HG02642 (cell line): Measurements from ENCODE around the gene DTNBP1.
"Not testable (repeated sequence)": the region's sequence is repeated elsewhere in the genome, so short reads cannot be mapped to it uniquely, and the experiment has no call there.

Experiments used
- ATAC-seq: cut with Tn5 transposase; IDR thresholded peaks from one replicate; pipeline ENCODE4 v1.9.1; 2021; ENCODE audit warnings: mild to moderate bottlenecking; ENCODE audit not compliant: unreplicated experiment, poor library complexity

DTNBP1 gene

DNA sequence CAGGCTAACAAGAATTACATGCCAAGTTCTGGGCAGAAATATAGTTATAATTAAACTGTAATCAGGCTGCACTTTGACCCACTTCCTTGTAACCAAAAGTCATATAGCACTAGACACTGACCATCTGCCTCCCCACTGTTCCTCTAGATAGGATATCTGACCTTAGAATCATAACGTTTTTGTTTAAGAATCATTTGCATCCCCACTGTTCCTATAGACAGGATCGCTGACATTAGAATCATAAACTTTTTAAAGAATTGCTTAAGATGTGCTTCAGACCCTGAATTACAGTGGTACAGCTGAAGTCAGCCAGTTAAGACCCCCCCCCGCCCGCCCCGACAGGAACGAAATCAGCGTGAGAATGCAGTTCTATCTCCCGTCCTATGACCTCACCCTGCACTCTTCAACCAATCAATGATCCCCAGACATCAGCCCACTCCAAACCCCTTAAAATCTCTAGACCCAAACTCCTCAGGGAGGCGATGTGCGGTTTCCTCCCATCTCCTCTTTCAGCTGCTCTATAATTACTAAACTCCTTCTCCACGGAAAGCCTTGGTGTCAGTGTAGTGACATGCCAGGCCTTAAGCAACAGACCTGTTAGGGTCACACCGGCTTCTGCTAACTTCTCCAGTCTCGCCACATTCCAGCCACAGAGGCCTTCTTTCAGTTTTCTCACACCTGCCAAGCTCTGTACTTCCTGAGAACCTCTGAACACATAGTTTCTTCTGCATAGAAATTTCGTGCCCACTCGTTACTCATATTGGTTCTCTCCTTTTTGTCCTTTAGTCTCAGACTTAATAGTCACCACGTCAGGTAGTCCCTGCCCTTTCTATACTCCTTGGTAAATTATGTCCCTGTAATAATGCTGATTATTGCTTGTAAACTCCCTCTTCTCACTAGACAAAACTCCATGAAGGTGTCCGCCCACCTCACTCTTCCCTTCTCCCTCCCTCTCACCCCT lies 93.5 kb downstream of the DTNBP1 start:
- ATAC-seq: no peak

- ATAC-seq: no peak
Measured at GRCh38 chr6:15562977-15563376, 99.9 kb downstream of the DTNBP1 start.

DNA sequence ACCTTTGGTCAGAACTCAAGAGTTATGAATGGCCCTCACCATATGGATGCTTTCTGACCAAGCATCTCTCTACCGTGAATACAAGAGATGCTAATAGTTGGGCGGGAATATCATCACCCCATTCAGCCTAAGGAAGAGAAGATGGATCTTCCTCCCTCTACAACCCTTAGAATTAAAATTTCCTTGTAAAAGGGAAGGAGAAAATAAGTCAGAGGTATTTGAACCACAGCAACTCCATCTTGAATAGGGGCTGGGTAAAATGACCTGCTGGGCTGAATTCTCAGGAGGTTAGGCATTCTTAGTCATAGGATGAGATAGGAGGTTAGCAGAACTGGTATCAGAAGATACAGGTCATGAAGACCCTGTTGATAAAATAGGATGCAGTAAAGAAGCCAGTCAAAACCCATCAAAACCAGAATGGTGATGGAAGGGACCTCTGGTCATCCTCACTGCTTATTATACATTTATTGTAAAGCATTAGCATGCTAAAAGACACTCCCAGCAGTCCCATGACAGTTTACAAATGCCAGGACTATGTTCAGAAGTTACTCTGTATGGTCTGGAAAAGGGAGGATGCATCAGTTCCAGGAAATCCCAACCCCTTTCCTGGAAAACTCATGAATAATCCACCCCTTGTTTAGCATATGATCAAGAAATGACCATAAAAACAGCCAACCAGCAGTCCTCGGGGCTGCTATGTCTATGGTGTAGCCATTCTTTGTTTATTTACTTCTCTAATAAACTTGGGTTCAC lies 101.2 kb downstream of the DTNBP1 start:
- ATAC-seq: no peak

DNA sequence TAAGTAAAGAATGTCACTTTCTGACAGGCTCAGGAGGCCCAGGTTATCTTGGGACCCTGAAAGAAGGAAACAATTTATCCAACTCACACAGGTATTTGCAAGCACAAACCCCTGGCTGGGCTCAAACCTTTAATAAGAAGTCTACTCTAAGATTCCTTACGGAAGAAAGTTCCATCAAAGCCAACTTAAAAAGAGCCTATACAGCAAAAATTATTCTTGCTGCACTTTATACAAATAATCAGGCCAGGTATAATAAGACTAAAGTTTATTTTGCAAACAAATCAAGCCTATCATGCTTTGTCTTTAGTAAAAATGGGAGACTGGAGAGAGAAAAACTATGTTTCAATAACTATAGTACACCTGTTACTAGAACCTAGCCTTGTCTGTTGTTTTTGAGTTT lies 102.1 kb downstream of the DTNBP1 start:
- ATAC-seq: no peak

DNA sequence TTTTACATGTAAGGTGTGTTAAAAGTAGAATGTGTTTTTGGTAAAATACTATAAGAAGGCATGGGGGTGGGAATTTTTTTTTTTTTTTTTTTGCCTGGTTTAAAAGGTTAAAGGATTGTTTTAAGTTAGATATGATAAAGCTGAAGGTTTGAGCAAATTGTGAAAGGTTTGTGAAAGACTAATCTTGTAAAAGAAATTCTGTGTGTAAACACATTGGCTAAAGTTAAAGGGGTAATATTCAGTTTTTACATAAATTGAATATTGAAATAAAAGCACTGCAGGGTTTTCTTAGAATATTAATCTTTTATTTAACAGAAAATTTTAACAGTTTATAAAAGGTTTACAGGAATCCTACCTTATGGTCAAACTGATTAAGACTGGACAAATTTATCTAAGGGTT lies 105.7 kb downstream of the DTNBP1 start:
- ATAC-seq: no peak

GRCh38 chr6:15556711-15557110 lies 106.1 kb downstream of the DTNBP1 start:
- ATAC-seq: no peak

DNA sequence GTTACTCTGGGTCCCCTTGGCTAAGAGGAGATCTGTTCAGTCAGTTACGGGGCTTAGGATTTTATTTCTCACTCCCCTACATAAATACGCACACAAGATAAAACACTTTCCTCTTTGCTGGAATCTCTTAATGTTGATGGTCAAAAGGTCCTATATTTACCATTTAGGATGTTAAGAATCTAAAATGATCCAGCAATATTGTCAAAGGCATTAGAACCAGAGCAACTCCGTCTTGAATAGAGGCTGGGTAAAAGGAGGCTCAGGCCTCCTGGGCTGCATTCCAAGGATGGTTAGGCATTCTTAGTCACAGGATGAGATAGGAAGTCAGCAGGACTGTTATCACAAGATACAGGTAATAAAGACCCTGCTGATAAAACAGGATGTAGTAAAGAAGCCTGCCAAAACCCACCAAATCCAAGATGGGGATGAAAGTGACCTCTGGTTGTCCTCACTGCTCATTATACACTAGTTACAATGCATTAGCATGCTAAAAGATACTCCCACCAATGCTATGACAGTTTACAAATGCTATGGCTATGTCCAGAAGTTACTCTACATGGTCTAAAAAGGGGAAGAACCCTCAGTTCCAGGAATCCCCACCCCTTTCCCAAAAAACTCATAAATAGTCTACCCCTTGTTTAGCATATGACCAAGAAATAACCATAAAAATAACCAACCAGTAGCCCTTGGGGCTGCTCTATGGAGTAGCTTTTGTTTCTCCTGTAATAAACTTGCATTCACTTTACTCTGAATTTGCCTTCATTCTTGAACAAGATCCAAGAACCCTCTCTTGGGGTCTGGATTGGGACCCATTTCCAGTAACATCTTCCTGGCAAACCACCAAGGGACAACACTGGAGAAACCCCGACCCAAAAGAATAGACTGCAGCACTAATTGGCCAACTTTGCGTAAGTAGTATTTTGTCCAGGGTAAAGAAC lies 107.5 kb downstream of the DTNBP1 start:
- no peak for ATAC-seq

DNA sequence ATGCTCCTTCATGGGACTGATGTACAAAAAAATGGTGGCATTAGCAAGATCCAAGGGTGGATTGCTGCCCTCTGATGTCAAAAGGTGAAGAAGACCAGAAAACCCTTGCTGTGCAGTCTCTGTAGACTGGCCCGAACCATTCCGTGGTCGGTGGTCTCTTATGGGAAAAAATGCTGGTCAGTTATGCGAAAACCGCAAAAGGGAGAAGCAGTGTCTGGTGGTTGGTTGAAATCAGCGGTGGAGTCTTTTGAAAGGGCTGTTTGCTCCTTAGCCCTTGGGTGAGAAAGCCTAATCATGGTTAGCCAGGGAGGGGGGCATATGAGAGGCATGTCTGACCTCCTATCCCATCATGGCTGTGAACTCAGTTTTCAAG lies 108.1 kb downstream of the DTNBP1 start:
- ATAC-seq: no peak

GRCh38 chr6:15553736-15554294 lies 109.0 kb downstream of the DTNBP1 start:
- ATAC-seq: no peak

- no peak for ATAC-seq
Measured at GRCh38 chr6:15553031-15553430, 109.8 kb downstream of the DTNBP1 start.

DNA sequence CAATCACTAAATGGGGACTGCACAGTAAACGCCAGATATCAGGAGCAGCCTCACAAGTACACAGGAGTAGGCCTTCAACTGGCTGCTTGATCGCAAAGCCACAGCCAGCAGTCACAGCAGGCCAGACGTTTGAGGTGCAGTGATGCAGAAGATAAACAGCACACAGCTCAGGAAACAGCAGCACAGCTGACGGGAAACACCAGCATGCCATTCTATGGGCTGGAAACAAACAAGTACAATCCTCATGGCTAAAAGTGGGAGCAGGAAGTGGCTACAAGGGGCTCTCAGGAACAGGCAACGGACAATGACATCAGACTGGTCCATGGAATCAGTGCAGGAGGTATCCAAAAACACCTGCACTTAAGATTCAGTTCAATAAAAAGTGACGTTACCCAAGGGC lies 111.0 kb downstream of the DTNBP1 start:
- ATAC-seq: no peak

DNA sequence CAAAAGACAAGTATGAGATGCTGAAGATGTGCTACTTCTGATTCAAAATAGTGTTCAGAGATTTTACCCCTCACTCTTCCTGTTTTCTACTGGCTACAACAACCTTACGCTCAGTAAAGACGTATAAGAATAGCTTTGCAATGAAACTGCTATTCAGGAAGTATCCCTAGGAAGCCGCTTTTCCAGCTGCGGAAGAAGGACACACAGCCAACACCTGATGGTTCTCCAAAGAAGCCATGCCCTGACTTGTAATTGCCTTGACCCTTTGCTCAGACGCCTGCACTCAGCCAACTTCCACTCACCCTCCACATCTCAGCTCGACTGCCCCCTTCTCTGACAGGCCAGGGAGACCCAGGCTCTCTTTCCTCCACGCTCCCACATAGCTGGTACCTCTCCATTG lies 111.6 kb downstream of the DTNBP1 start:
- no peak for ATAC-seq

DNA sequence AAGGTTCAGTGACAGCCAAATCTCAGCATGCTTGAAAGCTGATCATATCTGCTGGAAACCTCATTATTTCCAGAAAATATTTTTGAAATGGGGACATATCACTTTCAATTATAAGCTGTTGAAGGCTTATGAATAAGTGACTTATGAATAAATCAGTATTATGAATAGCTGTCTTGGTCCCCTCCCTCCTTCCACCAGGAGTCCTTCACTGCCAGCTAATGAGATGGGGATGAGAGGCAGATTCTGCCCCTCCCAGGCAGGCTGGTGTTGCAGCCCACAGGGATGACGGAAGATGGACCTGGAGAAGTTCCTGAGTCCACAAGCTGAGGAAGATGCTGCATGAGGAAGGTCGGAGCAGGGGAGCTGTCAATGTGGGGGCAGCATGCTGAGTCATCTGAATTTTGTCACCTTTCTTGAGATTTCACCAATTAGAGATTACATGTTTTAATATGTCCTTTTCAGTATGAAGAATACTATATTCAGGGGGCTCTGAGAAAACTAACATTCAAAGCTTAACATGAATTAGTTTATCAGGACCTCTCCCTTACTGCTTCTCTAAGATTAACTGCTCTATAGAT lies 112.2 kb downstream of the DTNBP1 start:
- ATAC-seq: no peak

GRCh38 chr6:15549371-15549770 lies 113.5 kb downstream of the DTNBP1 start:
- no peak for ATAC-seq

DNA sequence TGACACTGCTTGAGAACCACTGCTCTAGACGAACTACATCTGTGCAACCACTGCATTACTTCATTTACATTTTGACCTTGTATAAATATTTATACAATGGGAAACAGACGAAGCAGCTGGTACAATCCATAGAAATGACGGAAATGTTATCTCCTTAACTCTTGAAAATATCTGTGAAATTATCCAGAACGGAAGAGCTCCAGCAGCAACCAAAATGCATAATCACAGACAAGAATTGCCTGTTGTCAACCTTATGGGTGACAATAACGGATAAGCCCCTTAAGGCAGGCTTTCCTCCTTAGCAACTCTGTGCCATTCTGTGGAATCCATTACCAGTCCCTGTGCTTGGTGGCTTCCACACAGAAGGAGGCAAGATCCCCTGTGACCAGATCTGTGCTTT lies 115.4 kb downstream of the DTNBP1 start:
- ATAC-seq: no peak

GRCh38 chr6:15546591-15546990 lies 116.2 kb downstream of the DTNBP1 start:
- no peak for ATAC-seq

- no peak for ATAC-seq
Measured at GRCh38 chr6:15544321-15544900, 118.4 kb downstream of the DTNBP1 start.

DNA sequence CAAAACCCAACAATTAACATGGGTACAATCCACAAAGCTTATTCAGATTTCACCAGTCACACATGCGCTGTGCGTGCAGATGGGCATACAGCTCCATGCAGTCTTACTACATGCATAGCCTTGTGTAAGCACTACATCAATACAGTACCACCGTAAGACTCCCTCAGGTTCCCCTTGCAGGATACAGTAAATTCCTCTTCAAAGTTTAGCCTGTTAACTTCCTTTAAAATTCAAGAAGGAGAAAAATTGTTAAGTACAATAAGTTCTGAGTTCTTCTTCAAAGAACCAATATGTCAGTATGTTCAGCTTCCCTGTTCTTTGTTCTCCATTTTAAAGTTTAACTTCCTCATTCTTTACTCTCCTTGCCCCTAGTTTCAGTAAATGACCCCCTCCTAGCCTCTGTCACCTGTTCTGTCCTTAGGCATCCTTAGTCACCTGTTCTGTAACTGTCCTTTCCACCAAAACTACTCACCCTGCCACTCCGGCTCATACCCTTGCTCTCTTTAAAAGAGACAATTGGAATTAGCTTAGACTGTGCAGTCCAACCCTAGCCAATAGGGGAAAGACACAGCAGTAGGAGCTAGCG lies 119.4 kb downstream of the DTNBP1 start:
- ATAC-seq: not testable (repeated sequence)

- no peak for ATAC-seq
Measured at GRCh38 chr6:15539722-15540270, 123.0 kb downstream of the DTNBP1 start.
